Measurements from ENCODE around the gene GMPR. TPM values are rescaled to one million over a fixed set of nuclear protein-coding genes. Genes with fewer than 3 reads are reported as not detected.
"Not testable (repeated sequence)": the region's sequence is repeated elsewhere in the genome, so short reads cannot be mapped to it uniquely, and the experiment has no call there.

The GMPR gene
- polyA plus RNA-seq, 1 donor (not counting 4 experiments of a cell fraction or from before 2014, with no cell fraction given) = 0.50 TPM

GRCh38 chr6:16257999-16258708 is 19.8 kb downstream of the GMPR start:
- no peak for TF ChIP-seq EZH2 (IDR thresholded peaks at IDR 0.05; ENCODE audit: low read length)
- TF ChIP-seq, protein P1, sequence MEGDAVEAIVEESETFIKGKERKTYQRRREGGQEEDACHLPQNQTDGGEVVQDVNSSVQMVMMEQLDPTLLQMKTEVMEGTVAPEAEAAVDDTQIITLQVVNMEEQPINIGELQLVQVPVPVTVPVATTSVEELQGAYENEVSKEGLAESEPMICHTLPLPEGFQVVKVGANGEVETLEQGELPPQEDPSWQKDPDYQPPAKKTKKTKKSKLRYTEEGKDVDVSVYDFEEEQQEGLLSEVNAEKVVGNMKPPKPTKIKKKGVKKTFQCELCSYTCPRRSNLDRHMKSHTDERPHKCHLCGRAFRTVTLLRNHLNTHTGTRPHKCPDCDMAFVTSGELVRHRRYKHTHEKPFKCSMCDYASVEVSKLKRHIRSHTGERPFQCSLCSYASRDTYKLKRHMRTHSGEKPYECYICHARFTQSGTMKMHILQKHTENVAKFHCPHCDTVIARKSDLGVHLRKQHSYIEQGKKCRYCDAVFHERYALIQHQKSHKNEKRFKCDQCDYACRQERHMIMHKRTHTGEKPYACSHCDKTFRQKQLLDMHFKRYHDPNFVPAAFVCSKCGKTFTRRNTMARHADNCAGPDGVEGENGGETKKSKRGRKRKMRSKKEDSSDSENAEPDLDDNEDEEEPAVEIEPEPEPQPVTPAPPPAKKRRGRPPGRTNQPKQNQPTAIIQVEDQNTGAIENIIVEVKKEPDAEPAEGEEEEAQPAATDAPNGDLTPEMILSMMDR (optimal IDR thresholded peaks at IDR 0.05 in 1 of 3, IDR thresholded peaks at IDR 0.05 in 1 of 3, conservative IDR thresholded peaks at IDR 0.05 in 1 of 3; ENCODE audit: extremely low read depth in 1 of 3, insufficient read depth in 2 of 3, low read length in 3 of 3) = no peak
- H3K79me2 ChIP-seq (ENCODE audit: control insufficient read depth, insufficient read depth, low read length) = no peaks in the 10 kb centered on the region
- H3K36me3 ChIP-seq (ENCODE audit: control insufficient read depth in 2 of 2, extremely low read depth in 1 of 2, insufficient read depth in 2 of 2, low read length in 2 of 2) = no peaks in the 10 kb centered on the region
- no peaks in the 10 kb centered on the region for H3K9me1 ChIP-seq (ENCODE audit: control insufficient read depth, extremely low read depth, insufficient read depth, low read length)
- H3K27ac ChIP-seq (ENCODE audit: control insufficient read depth, insufficient read depth, low read length) = no peak overlapping the region
- H3K9ac ChIP-seq (ENCODE audit: control insufficient read depth, extremely low read depth, insufficient read depth, low read length) = no peak overlapping the region
- FAIRE-seq (no peak), DNase-seq (ENCODE audit: low read depth, low spot score) (no peak)
- no peak overlapping the region for H3K4me3 ChIP-seq (ENCODE audit: control insufficient read depth in 2 of 3, extremely low read depth in 1 of 3, insufficient read depth in 2 of 3, low read depth in 1 of 3, low read length in 3 of 3)
- no peaks in the 10 kb centered on the region for H3K9me3 ChIP-seq (ENCODE audit: control insufficient read depth, low read depth, low read length)
- no peak overlapping the region for H2AFZ ChIP-seq (ENCODE audit: control insufficient read depth, low read length)
- no peaks in the 10 kb centered on the region for H3K4me1 ChIP-seq (ENCODE audit: control insufficient read depth, extremely low read depth, insufficient read depth, low read length)
- H3K27me3 ChIP-seq (ENCODE audit: control insufficient read depth, extremely low read depth, insufficient read depth, low read length) = no peaks in the 10 kb centered on the region
- no peak overlapping the region for H3K4me2 ChIP-seq (ENCODE audit: control insufficient read depth, extremely low read depth, insufficient read depth, low read depth, low read length)
- dilution Hi-C loops (cut with MboI; ENCODE audit: extremely low pct_ligation_motif_present, low sequenced_read_pairs) = no loop called here
- H4K20me1 ChIP-seq (ENCODE audit: control insufficient read depth, extremely low read depth, insufficient read depth, low read length) = no peaks in the 10 kb centered on the region

DNA sequence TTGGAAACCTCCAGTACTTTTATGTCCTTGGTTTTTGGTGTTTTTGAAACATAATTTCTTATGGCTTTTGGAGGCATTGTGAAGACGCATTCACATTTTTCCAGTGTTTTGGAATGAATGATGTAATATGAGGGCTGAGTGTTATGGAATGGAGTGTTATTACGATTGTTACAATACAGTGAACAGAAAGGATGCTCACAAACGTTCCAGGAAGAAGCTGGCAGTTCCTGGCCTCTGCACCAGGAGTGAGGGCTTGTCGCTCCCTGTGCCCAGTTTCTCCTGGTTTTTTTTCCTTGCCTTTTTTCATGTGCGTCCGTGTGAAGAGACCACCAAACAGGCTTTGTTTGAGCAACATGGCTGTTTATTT is 20.3 kb downstream of the GMPR start:
- no peak for TF ChIP-seq EZH2 (IDR thresholded peaks at IDR 0.05; ENCODE audit: low read length)
- TF ChIP-seq, protein P1 (optimal IDR thresholded peaks at IDR 0.05 in 1 of 3, IDR thresholded peaks at IDR 0.05 in 1 of 3, conservative IDR thresholded peaks at IDR 0.05 in 1 of 3; ENCODE audit: extremely low read depth in 1 of 3, insufficient read depth in 2 of 3, low read length in 3 of 3) = no peak
- Histone ChIP-seq H3K79me2 (ENCODE audit: control insufficient read depth, insufficient read depth, low read length) (no peaks in the 10 kb centered on the region), H3K27me3 (ENCODE audit: control insufficient read depth, extremely low read depth, insufficient read depth, low read length) (no peaks in the 10 kb centered on the region), H3K9me3 (ENCODE audit: control insufficient read depth, low read depth, low read length) (no peaks in the 10 kb centered on the region), H3K9ac (ENCODE audit: control insufficient read depth, extremely low read depth, insufficient read depth, low read length) (no peak overlapping the region), H4K20me1 (ENCODE audit: control insufficient read depth, extremely low read depth, insufficient read depth, low read length) (no peaks in the 10 kb centered on the region), H3K4me2 (ENCODE audit: control insufficient read depth, extremely low read depth, insufficient read depth, low read depth, low read length) (no peak overlapping the region), H3K4me1 (ENCODE audit: control insufficient read depth, extremely low read depth, insufficient read depth, low read length) (no peaks in the 10 kb centered on the region), H3K36me3 (ENCODE audit: control insufficient read depth in 2 of 2, extremely low read depth in 1 of 2, insufficient read depth in 2 of 2, low read length in 2 of 2) (no peaks in the 10 kb centered on the region), H2AFZ (ENCODE audit: control insufficient read depth, low read length) (no peak overlapping the region), H3K27ac (ENCODE audit: control insufficient read depth, insufficient read depth, low read length) (no peak overlapping the region), H3K4me3 (ENCODE audit: control insufficient read depth in 2 of 3, extremely low read depth in 1 of 3, insufficient read depth in 2 of 3, low read depth in 1 of 3, low read length in 3 of 3) (no peak overlapping the region), H3K9me1 (ENCODE audit: control insufficient read depth, extremely low read depth, insufficient read depth, low read length) (no peaks in the 10 kb centered on the region)
- DNase-seq (ENCODE audit: low read depth, low spot score) (no peak), FAIRE-seq (no peak)
- dilution Hi-C loops (cut with MboI; ENCODE audit: extremely low pct_ligation_motif_present, low sequenced_read_pairs) = no loop called here

- dilution Hi-C loops (cut with MboI; ENCODE audit: extremely low pct_ligation_motif_present, low sequenced_read_pairs); H3K9ac ChIP-seq (ENCODE audit: control insufficient read depth, extremely low read depth, insufficient read depth, low read length); H3K27me3 ChIP-seq (ENCODE audit: control insufficient read depth, extremely low read depth, insufficient read depth, low read length); FAIRE-seq; H3K4me1 ChIP-seq (ENCODE audit: control insufficient read depth, extremely low read depth, insufficient read depth, low read length); DNase-seq (ENCODE audit: low read depth, low spot score); H3K79me2 ChIP-seq (ENCODE audit: control insufficient read depth, insufficient read depth, low read length); H3K36me3 ChIP-seq (ENCODE audit: control insufficient read depth in 2 of 2, extremely low read depth in 1 of 2, insufficient read depth in 2 of 2, low read length in 2 of 2); H3K9me3 ChIP-seq (ENCODE audit: control insufficient read depth, low read depth, low read length); H3K4me3 ChIP-seq (ENCODE audit: control insufficient read depth in 2 of 3, extremely low read depth in 1 of 3, insufficient read depth in 2 of 3, low read depth in 1 of 3, low read length in 3 of 3); H3K9me1 ChIP-seq (ENCODE audit: control insufficient read depth, extremely low read depth, insufficient read depth, low read length); H2AFZ ChIP-seq (ENCODE audit: control insufficient read depth, low read length); H3K4me2 ChIP-seq (ENCODE audit: control insufficient read depth, extremely low read depth, insufficient read depth, low read depth, low read length); H4K20me1 ChIP-seq (ENCODE audit: control insufficient read depth, extremely low read depth, insufficient read depth, low read length); H3K27ac ChIP-seq (ENCODE audit: control insufficient read depth, insufficient read depth, low read length): not testable (repeated sequence)
Observed at GRCh38 chr6:16259604-16260003, 21.2 kb downstream of the GMPR start.

GRCh38 chr6:16260602-16261001 is 22.2 kb downstream of the GMPR start:
- H3K4me1 ChIP-seq (ENCODE audit: control insufficient read depth, extremely low read depth, insufficient read depth, low read length); FAIRE-seq; H3K9me1 ChIP-seq (ENCODE audit: control insufficient read depth, extremely low read depth, insufficient read depth, low read length); dilution Hi-C loops (cut with MboI; ENCODE audit: extremely low pct_ligation_motif_present, low sequenced_read_pairs); DNase-seq (ENCODE audit: low read depth, low spot score); H3K79me2 ChIP-seq (ENCODE audit: control insufficient read depth, insufficient read depth, low read length); H3K4me2 ChIP-seq (ENCODE audit: control insufficient read depth, extremely low read depth, insufficient read depth, low read depth, low read length); H3K27me3 ChIP-seq (ENCODE audit: control insufficient read depth, extremely low read depth, insufficient read depth, low read length); H3K4me3 ChIP-seq (ENCODE audit: control insufficient read depth in 2 of 3, extremely low read depth in 1 of 3, insufficient read depth in 2 of 3, low read depth in 1 of 3, low read length in 3 of 3); H3K9ac ChIP-seq (ENCODE audit: control insufficient read depth, extremely low read depth, insufficient read depth, low read length); H4K20me1 ChIP-seq (ENCODE audit: control insufficient read depth, extremely low read depth, insufficient read depth, low read length); H3K36me3 ChIP-seq (ENCODE audit: control insufficient read depth in 2 of 2, extremely low read depth in 1 of 2, insufficient read depth in 2 of 2, low read length in 2 of 2); H3K9me3 ChIP-seq (ENCODE audit: control insufficient read depth, low read depth, low read length); H2AFZ ChIP-seq (ENCODE audit: control insufficient read depth, low read length); H3K27ac ChIP-seq (ENCODE audit: control insufficient read depth, insufficient read depth, low read length): not testable (repeated sequence)

Data from keratinocyte (primary cell).